ENCODE results near the gene KHDC4.
"Not testable (repeated sequence)": the region's sequence is repeated elsewhere in the genome, so short reads cannot be mapped to it uniquely, and the experiment has no call there.

KHDC4 gene

DNA sequence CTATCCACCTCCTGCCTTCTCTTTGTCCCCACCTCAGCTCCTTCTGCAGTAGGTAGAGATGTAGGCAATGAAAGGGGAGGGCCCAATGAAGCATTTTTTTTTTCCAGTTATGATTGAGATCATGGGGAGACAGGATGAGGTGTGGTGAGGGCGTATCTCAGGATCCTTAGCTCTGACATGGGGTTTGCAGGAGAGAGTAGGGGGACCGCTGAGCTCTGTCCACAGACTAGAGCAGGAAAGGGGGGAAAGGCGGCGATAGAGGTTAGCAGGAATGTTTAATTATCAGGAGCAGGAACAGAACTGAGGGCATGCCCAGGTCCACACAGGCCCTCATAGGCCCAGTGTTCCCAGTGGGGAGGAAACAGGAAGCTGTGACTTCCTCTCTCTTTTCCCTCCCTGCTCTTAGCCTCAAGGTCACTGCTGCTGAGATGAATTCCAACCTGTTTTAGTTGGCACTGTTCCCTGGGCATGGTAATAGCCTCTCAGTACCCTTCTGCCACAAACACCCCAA, 6.3 kb upstream of the KHDC4 start:
- no peak for DNase-seq

DNA sequence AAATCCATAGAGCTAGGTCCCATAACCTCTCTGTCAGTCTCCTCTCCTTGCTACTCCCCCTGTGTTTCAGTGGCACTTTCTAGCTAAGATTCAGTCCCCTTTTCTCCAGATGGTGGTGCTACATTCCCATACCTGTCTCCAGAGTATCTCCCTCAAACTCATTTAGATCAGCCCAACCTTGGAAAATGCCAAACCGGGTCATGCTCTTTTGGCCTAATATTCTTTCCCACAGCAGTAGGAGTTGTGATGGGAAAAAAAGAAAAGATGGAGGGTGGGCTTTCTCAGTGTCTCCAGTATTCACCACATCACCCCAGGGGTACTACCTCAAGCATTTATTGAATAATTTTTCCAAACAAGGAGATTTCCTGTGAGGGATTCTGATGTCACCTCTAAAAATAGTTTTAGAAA, 4.0 kb upstream of the KHDC4 start:
- no peak for DNase-seq

- no peak for DNase-seq
Measured at GRCh38 chr1:155934936-155935590, 850 bp upstream of the KHDC4 start.

GRCh38 chr1:155933591-155934096, 569 bp downstream of the KHDC4 start:
- DNase-seq = no peak

- no peak for DNase-seq
Measured at GRCh38 chr1:155932487-155932886, 1.7 kb downstream of the KHDC4 start.

- DNase-seq = no peak
Measured at GRCh38 chr1:155932081-155932480, 2.1 kb downstream of the KHDC4 start.

DNA sequence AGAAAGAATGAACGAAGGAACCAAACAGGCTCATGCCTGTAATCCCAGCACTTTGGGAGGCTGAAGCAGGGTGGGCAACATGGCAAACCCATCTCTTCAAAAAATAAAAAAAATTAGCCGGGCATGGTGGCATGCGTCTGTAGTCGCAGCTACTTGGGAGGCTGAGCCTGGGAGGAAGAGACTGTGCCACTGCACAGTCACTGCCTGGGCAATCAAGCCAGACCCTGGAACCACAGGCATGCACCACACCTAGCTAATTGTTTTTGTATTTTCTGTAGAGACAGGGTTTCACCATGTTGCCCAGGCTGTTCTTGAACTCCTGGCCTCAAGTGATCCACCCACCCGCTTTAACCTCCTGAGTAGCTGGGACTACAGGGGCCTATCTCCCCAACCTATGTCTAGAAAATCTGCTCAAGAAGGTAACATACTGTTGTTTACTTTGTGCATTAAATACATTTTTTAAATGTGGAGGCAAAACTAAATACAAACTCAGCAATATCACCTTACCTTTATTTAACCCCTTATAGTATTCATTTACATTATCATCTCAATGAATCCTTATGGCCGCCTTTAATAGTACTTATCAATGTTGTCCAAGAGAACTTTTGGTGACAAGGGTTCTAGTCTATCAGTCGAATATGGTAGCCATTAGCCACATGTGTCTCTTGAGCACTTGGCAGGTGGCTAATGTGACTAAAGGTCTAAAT, 2.7 kb downstream of the KHDC4 start:
- no peak for DNase-seq

DNA sequence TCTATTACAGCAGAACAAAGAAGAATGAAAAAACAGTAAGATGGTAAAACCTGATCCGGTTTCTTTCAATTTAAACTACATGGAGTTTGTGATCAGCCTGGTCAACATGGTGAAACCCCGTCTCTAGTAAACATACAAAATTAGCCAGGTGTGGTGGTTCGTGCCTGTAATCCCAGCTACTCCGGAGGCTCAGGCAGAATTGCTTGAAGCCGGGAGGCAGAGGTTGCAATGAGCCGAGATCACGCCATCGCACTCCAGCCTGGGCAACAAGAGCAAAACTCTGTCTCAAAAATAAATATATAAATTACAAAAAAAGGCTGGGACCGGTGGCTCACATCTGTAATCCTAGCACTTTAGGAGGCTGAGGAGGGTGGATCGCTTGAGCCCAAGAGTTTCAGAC, 3.5 kb downstream of the KHDC4 start:
- DNase-seq = not testable (repeated sequence)

DNA sequence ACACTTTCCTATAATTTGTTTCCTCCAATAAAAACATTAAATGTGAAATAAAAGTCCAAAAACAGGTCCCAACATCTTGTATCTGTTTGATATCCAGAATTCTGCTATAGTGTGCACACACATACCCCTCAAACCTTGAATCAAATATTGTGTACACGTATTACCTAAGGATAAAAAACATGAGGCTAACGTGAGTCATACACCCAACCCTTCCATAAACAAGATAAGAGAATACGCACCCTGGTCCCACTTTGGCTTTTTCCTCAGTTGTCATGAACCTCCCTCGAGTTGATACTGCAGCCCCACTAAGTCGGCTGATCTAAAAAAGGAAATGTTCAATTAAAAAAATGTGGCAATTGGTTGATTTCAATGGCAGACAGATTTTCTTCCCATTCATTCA, 5.2 kb downstream of the KHDC4 start:
- no peak for DNase-seq

GRCh38 chr1:155925506-155925905, 8.7 kb downstream of the KHDC4 start:
- DNase-seq = no peak

DNA sequence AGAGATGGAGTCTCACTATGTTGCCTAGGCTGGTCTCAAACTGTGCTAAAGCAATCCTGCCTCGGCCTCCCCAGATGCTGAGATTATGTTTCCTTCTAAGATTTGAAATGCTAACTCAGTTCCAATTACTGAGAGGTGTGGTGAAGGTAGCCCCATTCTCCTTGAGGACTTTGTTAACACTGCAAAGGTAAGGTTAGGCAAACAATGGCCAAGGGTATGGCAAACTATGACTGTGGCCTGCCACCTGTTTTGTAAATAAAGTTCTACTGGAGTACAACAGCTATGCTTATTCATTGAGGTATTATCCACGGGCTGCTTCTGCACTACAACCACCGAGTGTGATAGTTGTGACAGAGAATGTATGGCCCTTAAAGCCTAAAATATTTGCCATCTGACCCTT, 13.5 kb downstream of the KHDC4 start:
- DNase-seq = no peak

DNA sequence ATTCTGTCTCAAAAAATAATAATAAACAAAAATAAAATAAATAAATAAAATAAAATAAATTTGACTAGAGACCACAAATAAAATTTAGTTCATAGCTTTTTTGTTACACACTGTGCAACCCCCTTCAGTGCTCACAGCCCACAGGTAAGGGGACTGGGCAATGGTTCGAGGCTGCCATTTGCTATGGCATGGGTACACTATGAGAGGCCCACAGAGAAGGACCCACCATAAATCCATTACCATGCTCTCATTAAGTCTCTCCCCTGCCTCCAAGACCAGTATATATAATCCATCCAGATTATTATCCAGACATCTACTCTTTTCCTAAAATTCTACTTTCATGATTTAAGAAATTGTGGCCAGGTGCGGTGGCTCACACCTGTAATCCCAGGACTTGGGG, 14.4 kb downstream of the KHDC4 start:
- no peak for DNase-seq

GRCh38 chr1:155918660-155919059, 15.6 kb downstream of the KHDC4 start:
- no peak for DNase-seq

DNA sequence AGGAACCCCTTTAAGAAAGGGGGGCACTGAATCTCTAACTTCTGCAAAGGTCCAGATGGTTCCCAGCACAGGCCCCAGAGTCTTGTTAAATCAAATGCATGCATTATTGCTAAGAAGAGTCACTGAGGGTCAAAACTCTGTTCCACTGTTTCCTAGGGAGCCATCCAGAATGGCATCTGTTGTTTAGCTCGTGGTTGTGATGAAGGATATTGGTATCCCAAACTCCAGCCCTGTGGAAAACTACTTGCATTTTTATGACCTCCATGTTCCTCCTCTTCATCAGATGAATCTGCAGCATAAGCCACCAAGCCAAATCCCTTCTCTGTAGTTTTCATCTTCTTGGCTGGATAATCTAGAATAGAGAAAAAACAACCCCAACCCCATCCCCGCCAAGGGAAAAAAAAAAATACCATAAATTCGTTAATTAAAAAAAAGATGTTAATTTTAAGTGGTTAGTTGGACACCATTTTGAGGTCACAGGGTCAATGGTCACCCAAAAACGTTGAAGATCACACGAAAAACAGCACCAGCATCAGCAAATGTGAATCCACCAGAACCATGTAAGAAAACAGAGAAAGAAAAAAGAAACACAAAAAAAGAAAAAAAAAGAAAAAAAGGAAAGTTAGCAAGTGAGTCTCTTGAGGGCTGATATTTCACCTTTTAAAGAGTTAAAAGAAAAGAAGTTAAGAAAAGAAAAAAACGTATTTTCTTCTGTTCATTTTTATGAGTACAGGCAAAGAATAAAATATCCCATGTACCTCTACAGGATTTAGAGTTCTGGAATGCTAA, 20.1 kb downstream of the KHDC4 start:
- no peak for DNase-seq

GRCh38 chr1:155912056-155912536, 22.1 kb downstream of the KHDC4 start:
- DNase-seq = no peak

DNA sequence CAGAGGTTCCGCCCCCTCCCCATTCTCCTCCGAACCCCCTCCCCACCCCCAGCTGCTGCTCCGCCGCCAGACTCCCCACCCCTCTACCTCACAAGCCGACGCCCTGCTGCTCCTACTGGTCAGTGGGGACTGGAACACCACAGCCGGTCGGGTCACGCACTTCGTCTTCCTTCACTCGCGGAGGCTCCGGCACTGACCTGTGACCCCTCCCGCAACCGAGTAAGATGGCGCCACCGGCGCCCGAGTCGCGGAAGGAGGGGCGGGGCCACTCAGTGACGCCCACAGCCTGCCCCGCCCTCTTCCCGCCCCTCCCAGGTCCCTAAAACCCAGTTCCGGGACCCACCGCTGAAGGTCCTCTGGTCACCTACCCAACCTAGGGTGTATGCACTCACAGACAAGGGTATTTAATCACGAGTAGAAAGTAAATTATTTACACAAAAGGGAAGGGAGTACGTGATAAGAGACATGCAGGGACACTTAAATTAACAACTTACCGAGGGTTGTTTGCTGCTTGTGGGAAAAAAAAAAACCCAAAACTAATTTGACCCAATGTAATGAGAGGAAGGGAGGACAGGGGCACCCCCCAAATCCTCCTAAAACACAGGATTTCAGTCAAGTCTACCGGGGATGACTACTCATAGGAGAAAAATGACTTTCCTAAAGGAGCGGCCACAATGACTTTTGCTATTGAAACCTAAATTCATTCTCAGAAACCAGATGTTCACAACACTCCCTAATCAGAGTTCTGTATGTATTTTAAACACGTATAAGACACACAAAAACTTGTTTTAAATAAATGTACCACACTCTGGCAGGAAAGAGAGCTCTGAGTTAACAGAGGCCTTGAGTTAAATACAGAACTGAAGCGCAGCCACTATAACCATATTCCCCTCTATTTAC, 22.8 kb downstream of the KHDC4 start, which contains the start of gene RIT1:
RIT1 (minus strand) TSS at position 194 of the 900 bp plus-strand sequence. CDS start 588 bp downstream, outside the sequence.
- DNase-seq = no peak

DNA sequence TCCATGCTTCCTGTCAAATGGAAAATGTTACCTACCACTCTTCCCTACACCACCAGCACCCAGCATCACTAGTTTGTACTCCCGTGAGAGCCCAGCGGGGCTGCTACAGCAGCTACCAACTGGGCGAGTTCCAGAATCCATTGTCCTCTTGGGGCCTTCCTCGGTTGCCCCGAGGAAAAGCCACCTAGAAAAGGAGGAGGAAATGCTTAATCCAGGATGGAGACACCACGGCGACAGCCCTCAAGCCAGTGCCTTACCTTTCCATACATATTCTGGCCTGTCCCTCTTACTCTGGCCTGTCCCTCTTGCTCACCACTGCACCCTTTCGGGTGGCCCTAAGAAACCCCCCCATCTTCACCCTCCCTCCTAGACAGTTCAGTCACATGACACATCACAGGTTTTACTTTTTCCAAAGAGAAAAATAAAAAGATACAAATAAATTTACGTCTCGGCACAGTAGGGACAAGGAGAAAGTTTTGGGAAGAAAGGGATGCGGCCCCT, 23.5 kb downstream of the KHDC4 start:
- no peak for DNase-seq

GRCh38 chr1:155909894-155910293, 24.3 kb downstream of the KHDC4 start:
- no peak for DNase-seq

DNA sequence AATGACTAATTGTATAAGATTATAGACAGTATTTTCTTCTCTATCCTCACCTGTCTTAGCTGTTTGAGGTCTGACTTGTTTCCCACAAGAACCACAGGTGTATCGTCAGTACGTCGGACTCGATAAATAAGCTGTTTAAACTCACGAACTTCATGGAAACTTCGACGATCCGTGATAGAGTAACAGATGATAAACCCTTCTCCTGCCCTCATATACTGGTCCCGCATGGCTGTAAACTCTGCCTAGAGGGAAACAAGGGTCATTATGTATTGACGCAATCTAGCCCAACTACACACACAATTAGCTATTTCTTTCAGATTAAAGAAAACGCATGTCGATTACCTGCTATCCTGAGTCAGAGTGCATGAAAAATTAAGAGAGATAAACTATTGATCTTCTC, 30.0 kb downstream of the KHDC4 start:
- DNase-seq = no peak

DNA sequence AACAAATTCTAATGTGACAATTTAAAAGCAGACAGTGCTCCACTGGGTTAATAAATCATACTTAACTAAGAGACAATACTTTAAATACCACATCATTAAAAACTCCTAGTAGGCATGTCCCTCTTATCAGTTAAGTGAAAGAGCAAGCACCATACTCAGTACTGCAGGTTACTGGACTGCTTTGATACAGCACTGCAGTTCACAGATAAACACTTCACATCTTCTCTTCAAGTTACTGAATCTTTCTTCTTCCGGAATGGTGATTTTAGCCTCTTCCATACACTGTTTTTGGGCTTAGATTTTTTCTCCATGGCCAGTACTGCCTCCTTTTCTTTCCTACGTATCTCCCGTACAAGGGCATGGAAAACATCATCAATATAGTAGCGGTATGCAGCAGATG, 34.1 kb downstream of the KHDC4 start:
- no peak for DNase-seq

DNA sequence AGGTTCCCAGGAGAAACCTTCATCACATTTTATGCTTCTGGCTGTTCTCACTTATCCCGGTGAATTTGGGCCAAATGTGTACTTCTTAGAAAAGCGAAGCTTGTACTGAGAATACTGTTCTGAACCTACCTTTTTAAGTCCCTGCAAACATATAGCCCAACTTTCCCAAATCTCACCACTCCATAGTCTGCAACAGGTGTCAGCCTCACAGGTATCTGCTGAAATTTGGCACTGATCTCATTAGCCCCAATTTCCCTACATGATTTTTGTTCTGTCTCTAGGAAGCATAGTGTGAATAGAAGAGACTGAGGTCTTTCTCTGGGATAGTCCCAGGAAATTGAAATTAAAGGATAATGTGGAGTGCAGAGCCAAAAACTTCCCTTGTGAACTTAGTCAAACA, 34.5 kb downstream of the KHDC4 start:
- DNase-seq = no peak

GRCh38 chr1:155898888-155899287, 35.3 kb downstream of the KHDC4 start:
- no peak for DNase-seq
